Spleen (tissue), 11 donors: ENCODE data around the gene GPT2. TPM values are rescaled to one million over a fixed set of nuclear protein-coding genes. Genes with fewer than 3 reads are reported as not detected.

Experiments
- DNase-seq: peaks from one replicate; pipeline ENCODE4 v3.0.0-alpha.2; 2020
- H3K27ac ChIP-seq, 8 donors: fragments of 200-600 bp; sonication (generic) in 7 of 8; 1 replicate in 4 of 8; 2 replicates in 4 of 8; pipeline versions ENCODE4 v1.5.0 to v1.8.0; 2016 to 2021; ENCODE audit warnings: inconsistent platforms in 4 of 8, mild to moderate bottlenecking in 4 of 8, moderate library complexity in 1 of 8
- H3K27me3 ChIP-seq, 7 donors: fragments of 200-600 bp; sonication (generic) in 6 of 7; replicated peaks in 1 of 7; 1 replicate in 4 of 7; 2 replicates in 3 of 7; pipeline versions ENCODE4 v1.5.0 to v1.8.0; 2016 to 2021; ENCODE audit warnings: inconsistent platforms in 3 of 7, mild to moderate bottlenecking in 1 of 7
- H3K36me3 ChIP-seq, 6 donors: fragments of 200-600 bp; sonication (generic) in 5 of 6; 1 replicate in 4 of 6; 2 replicates in 2 of 6; pipeline versions ENCODE4 v1.5.0 to v1.8.0; 2016 to 2021; ENCODE audit warnings: inconsistent platforms in 2 of 6
- H3K4me1 ChIP-seq, 6 donors: fragments of 200-600 bp; sonication (generic) in 5 of 6; 1 replicate in 3 of 6; 2 replicates in 3 of 6; pipeline versions ENCODE4 v1.5.0 to v1.8.0; 2016 to 2021; ENCODE audit warnings: inconsistent platforms in 3 of 6
- H3K4me3 ChIP-seq, 8 donors: fragments of 200-600 bp; sonication (generic) in 7 of 8; 1 replicate in 4 of 8; 2 replicates in 4 of 8; pipeline versions ENCODE4 v1.5.0 to v1.8.0; 2016 to 2021; ENCODE audit warnings: inconsistent platforms in 4 of 8, mild to moderate bottlenecking in 4 of 8, moderate library complexity in 2 of 8
- H3K9me3 ChIP-seq, 8 donors: fragments of 200-600 bp; sonication (generic) in 7 of 8; 1 replicate in 4 of 8; 2 replicates in 4 of 8; pipeline versions ENCODE4 v1.5.0 to v1.8.0; 2016 to 2021; ENCODE audit warnings: inconsistent platforms in 4 of 8
- CTCF ChIP-seq, 11 experiments: fragments of 200-600 bp in 7 of 11; fragments of 450-650 bp in 4 of 11; sonication (generic) in 4 of 11; IDR thresholded peaks in 8 of 11; conservative IDR thresholded peaks in 3 of 11; 1 replicate in 7 of 11; 2 replicates in 4 of 11; pipeline versions ENCODE4 v1.4.0 to v1.8.0; 2016 to 2021; ENCODE audit warnings: antibody characterized with exemption in 11 of 11, inconsistent platforms in 4 of 11, mild to moderate bottlenecking in 1 of 11
- POLR2A ChIP-seq, 3 donors: fragments of 450-650 bp; IDR thresholded peaks; one replicate each; pipeline ENCODE4 v1.5.1; 2017; ENCODE audit warnings: antibody characterized with exemption in 3 of 3, mild to moderate bottlenecking in 1 of 3
- POLR2AphosphoS5 ChIP-seq, 3 donors: sonication (generic); formaldehyde crosslinking; IDR thresholded peaks; one replicate each; pipeline ENCODE4 v1.5.1; 2017; ENCODE audit warnings: antibody characterized with exemption in 3 of 3
- WGBS, 5 donors: extraction: QIAGEN DNeasy Blood & Tissue Kit in 3 of 5; methylation state at CpG; one replicate each; pipeline versions ENCODE4 v1.1.5 to v1.1.7; 2013 to 2018; 5-methylcytosine and 5-hydroxymethylcytosine counted together
- intact Hi-C: fragments of 100-400 bp; cut with DNase I; formaldehyde crosslinking; loops from one replicate; pipeline ENCODE4 v1.15.0; 2023; ENCODE audit warnings: low total_unique reads
- polyA plus RNA-seq, 3 donors: library from polyadenylated mRNA; stranded (reverse); fragments of 200-250 nt; gene quantifications; one replicate each; pipeline ENCODE4 v1.2.1, GENCODE V29; 2013
- total RNA-seq, 7 donors: library from RNA; depleted of rRNA in 3 of 7; stranded (reverse); fragments of >200 nt in 3 of 7; fragmentation: NEBNext Ultra II Directional in 4 of 7; extraction: Animal tissue kit (Norgen Biotek cat#: 25700) in 4 of 7; gene quantifications; one replicate each; pipeline versions ENCODE4 v1.1.0 to v1.2.1, GENCODE V29; 2016 to 2021
- donor health status: healthy with polysubstance abuse.
- donor health status: DM: no; HTN: no; CAD: no; lungs with moderate emphysema.
- donor health status: DM: no; HTN: no; CAD: no.
- donor health status: Bipolar disorder and iron deficiency.
- donor health status: healthy.
- donor health status: DM: no; HTN: no; CAD: no.
- donor health status: DM: yes; HTN: yes; CAD: no.

GPT2 gene
- total and polyA plus RNA-seq, 10 donors: 3.1 to 9.2 (median 4.9) TPM

GRCh38 chr16:46954562-46954961 lies 70.4 kb downstream of the GPT2 start:
- peaks cover 0 to 9% (median 0%) of the 10 kb centered on the region in 6 donors for H3K4me1 ChIP-seq
- no peak for TF ChIP-seq POLR2AphosphoS5 (IDR thresholded peaks at IDR 0.05)
- TF ChIP-seq POLR2A (IDR thresholded peaks at IDR 0.05): no peak
- TF ChIP-seq CTCF (IDR thresholded peaks at IDR 0.05 in 8 of 11, conservative IDR thresholded peaks at IDR 0.05 in 3 of 11): no peak
- H3K9me3 ChIP-seq: no peaks in the 10 kb centered on the region
- H3K27ac ChIP-seq: no peak overlapping the region
- 89 to 98% (median 95%) methylated on average over 5 of the region's 5 CpGs for WGBS, 5 donors
- no peak for DNase-seq
- intact Hi-C loops: loop anchor here (10.0 kb wide), 1 partner anchor 1200 kb away; the partner anchor contains the start of gene ABCC12
- peaks cover 2 to 59% (median 52%) of the 10 kb centered on the region in 6 donors for H3K36me3 ChIP-seq
- no peak overlapping the region for H3K4me3 ChIP-seq
- H3K27me3 ChIP-seq: no peaks in the 10 kb centered on the region

GRCh38 chr16:46961373-46962353 lies 77.5 kb downstream of the GPT2 start:
- TF ChIP-seq CTCF (IDR thresholded peaks at IDR 0.05 in 8 of 11, conservative IDR thresholded peaks at IDR 0.05 in 3 of 11) (no peak), POLR2AphosphoS5 (IDR thresholded peaks at IDR 0.05) (no peak), POLR2A (IDR thresholded peaks at IDR 0.05) (no peak)
- no peak for DNase-seq
- Histone ChIP-seq H3K4me1 (peaks cover 6 to 60% (median 20%) of the 10 kb centered on the region in 6 donors), H3K27ac (peak overlapping the region in 6 of 8 donors; percentile 13 to 76 (median 59)), H3K4me3 (no peak overlapping the region), H3K36me3 (peaks cover 20 to 100% (median 94%) of the 10 kb centered on the region in 6 donors), H3K9me3 (no peaks in the 10 kb centered on the region), H3K27me3 (no peaks in the 10 kb centered on the region)
- intact Hi-C loops: no loop called here
- WGBS, 5 donors: 50 to 70% (median 54%) methylated on average over 9 of the region's 9 CpGs

- no peak for TF ChIP-seq POLR2AphosphoS5 (IDR thresholded peaks at IDR 0.05)
- no peak for TF ChIP-seq POLR2A (IDR thresholded peaks at IDR 0.05)
- TF ChIP-seq CTCF (IDR thresholded peaks at IDR 0.05 in 8 of 11, conservative IDR thresholded peaks at IDR 0.05 in 3 of 11): no peak
- DNase-seq: no peak
- peaks cover 6 to 68% (median 20%) of the 10 kb centered on the region in 6 donors for H3K4me1 ChIP-seq
- H3K36me3 ChIP-seq: peaks cover 24 to 100% (median 94%) of the 10 kb centered on the region in 6 donors
- H3K9me3 ChIP-seq: no peaks in the 10 kb centered on the region
- no peak overlapping the region for H3K4me3 ChIP-seq
- H3K27ac ChIP-seq: peak overlapping the region in 4 of 8 donors; percentile 13 to 76 (median 68)
- WGBS, 5 donors: 72 to 89% (median 78%) methylated on average over 3 of the region's 3 CpGs
- intact Hi-C loops: no loop called here
- H3K27me3 ChIP-seq: no peaks in the 10 kb centered on the region
These were observed 78.5 kb downstream of the GPT2 start for GRCh38 chr16:46962629-46963028.

- no peaks in the 10 kb centered on the region for H3K9me3 ChIP-seq
- no peak overlapping the region for H3K4me3 ChIP-seq
- intact Hi-C loops: no loop called here
- H3K27me3 ChIP-seq: no peaks in the 10 kb centered on the region
- H3K36me3 ChIP-seq: peaks cover 24 to 89% (median 72%) of the 10 kb centered on the region in 6 donors
- DNase-seq: no peak
- WGBS, 5 donors: 94 to 97% (median 95%) methylated on average over 2 of the region's 2 CpGs
- H3K27ac ChIP-seq: no peak overlapping the region
- peaks cover 22 to 78% (median 38%) of the 10 kb centered on the region in 6 donors for H3K4me1 ChIP-seq
- TF ChIP-seq CTCF (IDR thresholded peaks at IDR 0.05 in 8 of 11, conservative IDR thresholded peaks at IDR 0.05 in 3 of 11): no peak
- no peak for TF ChIP-seq POLR2AphosphoS5 (IDR thresholded peaks at IDR 0.05)
- TF ChIP-seq POLR2A (IDR thresholded peaks at IDR 0.05): no peak
These were observed 83.9 kb downstream of the GPT2 start for GRCh38 chr16:46968063-46968435.
